HT-29 (cell line): ENCODE measurements around the gene C14orf119. TPM values are rescaled to one million over a fixed set of nuclear protein-coding genes. Genes with fewer than 3 reads are reported as not detected.

Experiments used
- DNase-seq: peaks from one replicate; pipeline ENCODE4 v3.0.0-alpha.2; 2015; ENCODE audit warnings: low spot score
- total RNA-seq: library from RNA; depleted of rRNA; stranded (reverse); fragments of >200 nt; shearing (Covaris generic); gene quantifications from 2 replicates; pipeline ENCODE4 v1.2.3, GENCODE V29; 2014

C14orf119 gene
- total RNA-seq, 1 experiment from 2014 or later = 31.4 TPM

DNA sequence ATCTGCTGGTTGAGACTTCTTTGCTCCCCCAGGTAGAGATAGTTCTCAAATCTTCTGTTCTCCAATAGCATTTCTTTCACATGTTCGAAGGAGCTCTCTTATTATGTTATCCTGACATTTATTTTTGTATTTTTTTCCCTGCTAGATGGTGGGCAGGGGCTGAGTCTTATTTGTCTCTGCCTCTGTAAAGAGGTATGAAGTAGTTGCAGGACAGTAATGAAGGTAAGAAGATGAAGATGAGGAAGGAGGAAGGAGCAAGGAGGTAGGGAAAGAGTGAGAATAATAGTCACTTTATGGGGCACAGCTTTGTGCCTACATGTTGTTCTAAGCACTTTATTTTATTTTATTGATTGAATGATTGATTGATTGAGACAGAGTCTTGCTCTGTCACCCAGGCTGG is 14.5 kb downstream of the C14orf119 start:
- no peak for DNase-seq

DNA sequence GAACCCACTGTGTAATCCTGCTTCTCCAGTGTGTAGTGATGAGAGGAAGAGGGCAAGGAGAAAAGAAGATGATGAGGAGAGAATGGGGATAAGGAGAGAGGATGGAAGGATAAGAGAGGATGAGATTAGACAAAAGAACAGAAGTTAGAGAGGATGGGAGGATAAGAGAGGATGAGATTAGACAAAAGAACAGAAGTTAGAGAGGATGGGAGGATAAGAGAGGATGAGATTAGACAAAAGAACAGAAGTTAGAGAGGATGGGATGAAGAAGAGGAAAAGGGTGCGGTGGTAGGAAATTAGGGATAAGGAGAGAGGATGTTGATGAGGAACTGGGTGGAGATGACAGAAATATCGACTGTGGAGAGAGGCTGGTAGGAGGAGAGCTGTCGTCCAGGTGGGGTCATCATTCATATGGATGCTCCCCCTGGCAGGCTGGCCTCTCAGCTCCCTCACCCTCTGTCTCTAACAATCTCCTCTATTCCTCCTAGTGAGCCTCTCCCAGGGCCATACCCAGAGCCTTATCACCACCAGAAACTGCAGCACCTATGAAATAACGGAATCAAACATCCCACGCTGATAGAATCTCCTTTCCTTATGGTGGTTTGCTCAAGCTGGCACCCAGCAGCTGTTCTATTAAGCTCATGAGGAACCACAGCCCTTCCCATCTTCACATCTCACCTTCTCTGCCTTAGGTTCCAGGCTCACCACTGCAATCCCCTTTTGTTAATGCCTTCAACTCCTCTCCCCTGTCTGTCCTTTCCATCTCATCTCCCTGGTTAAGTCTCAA is 15.5 kb downstream of the C14orf119 start:
- DNase-seq = no peak

DNA sequence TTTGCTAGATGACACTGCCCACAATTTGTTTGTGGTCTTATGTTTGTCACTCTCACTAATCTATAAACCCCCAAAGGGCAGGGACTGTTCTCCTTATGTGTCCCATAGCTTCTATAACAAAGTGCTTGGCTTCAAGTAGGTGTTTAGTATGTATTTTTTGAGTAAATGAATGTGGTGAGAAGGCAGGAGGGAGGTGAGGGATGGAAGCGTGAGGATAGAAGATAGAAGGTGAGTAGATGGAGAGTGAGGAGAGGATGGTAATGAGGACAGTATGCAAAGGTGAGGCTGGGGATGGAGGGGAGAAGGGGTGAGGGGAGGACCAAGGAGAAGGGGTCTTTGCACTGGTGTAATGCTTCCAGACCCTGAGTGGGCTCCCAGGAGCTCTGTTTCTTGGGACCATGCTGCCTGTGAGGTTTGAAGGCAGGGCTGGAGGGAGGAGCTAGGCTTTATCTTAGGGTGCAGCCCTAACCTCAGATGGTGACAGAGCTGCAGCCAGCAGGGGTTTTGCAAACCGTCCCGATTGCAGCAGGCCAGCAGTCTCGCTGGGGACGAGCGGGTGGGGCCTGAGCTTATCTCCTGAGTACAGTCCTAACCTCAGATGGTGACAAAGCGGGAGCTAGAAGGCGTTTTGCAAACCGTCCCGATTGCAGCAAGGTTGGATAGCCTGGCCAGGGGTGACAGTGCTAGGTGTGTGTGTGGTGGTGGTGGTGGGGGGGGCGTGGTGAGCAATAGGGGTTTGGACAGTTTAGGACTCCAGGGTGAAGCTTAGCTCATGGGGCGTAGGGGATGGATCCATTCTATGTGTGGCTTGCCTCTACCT is 17.3 kb downstream of the C14orf119 start:
- DNase-seq = no peak

DNA sequence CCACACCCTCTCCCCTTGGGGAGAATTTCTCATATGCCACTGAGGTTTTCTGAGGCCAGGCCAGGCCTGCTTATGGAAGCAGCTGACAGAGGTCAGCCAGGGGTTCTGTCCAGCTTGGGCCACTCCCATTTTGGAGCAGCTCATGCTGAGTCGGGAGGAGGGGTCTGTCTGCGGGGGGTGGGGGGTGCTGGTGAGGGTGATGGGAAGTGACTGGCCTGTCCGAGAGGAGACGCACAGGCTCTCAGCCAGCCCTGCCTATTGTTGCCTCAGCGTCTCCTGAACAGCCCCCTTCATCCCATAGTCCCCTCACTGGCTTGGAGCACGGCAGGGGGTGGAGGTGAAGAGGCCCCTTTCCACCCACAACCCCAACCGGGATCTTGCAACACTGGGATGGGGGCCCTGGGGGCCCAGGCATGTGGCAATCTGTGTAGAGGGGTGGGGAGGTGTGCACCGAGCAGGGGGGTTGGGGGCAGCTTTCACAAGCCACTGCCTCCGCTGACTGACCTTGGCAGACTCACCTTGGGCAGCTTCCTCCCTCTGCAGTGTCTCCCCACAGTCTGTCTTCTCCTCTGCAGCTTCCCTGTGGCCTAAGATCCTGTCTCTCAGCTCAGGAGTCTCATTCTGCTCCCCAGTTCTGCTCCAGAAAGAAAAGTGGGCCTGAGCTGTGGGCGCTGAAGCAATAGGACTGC is 18.3 kb downstream of the C14orf119 start:
- DNase-seq = no peak

DNA sequence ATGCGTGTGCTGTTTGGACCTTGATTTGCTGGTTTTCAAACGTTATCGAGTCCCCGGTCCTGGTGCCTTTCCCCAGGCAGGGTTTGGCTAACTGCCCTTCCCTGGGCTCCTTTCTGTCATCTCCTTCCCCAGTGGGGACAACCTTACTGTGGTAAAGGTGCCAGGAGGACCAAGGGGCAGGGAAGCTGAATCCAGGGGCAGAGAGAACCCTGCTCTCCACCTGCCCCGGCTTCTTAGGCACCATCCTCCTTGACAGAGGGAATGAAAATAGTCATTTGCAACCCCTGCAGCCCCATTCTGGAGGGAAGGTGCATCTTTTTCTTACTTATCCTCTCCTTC is 18.8 kb downstream of the C14orf119 start:
- no peak for DNase-seq

DNA sequence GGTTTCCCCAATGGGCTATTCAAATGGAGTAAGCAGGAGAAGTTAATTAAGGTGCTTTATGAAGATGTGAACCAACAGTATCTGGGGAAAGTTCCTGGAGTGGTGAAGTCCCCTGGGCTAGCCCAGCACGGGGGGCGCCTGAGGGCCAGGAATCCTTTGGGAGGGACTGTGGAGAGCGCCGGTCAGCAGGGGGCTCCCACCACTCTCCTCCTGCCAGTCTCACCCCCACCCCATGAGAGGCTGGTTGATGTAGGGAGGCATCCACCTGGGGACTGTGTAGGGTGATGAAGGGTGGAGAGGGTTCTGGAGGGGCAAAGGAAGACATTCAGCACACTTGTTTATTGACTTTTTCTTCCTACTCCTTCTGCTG is 19.3 kb downstream of the C14orf119 start:
- DNase-seq = no peak

DNA sequence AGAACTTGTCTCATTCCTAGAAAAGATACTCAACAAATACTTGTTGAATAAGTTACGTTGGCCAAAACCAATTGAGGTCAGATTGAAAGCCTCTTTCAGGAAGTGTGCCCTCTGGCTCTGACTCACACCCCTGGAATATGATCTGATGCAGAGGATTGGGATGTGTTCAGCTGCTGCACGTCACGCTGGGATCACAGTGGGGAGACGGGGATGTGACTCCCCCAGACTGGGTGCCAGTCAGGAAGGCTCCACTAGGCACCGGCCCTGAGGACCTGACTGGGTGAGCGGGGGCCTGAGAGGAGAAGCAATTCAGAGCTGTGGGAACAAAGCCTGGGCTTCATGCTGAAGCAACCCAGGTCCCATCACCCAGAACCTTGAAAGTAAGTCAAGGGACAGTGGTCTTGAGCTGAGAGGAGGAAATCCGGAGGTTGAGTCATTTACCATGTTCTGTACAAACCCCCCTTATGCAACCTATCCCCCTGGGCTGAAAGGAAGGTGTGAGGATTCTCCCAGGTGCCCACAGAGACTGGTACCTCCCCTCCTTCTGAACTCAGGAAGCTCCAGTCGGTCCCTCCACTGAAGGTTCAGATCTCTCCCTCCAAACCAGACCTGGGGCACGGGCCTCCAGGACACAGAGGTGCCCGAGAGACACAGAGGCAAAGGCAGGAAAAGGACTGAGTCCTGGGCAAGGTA is 19.9 kb downstream of the C14orf119 start:
- no peak for DNase-seq

DNA sequence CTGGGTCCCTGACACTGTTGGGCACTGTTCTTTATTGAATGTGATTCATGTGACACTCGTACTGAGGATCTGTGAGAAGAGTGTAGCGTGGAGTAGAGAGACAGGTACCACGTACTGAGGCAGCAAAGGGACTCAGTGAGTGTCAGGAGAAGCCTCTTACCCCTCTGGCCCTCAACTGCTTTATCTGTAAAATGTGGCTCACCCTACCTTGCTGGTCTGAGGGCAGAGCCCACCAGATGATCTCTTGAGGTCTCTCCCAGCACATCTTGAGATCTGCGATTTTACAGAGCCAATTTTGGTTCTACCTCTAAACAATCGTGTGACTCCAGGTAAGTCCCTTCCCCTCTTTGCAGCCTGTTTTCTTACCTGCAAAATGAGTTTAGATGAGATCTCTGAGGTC is 20.6 kb downstream of the C14orf119 start:
- no peak for DNase-seq

DNA sequence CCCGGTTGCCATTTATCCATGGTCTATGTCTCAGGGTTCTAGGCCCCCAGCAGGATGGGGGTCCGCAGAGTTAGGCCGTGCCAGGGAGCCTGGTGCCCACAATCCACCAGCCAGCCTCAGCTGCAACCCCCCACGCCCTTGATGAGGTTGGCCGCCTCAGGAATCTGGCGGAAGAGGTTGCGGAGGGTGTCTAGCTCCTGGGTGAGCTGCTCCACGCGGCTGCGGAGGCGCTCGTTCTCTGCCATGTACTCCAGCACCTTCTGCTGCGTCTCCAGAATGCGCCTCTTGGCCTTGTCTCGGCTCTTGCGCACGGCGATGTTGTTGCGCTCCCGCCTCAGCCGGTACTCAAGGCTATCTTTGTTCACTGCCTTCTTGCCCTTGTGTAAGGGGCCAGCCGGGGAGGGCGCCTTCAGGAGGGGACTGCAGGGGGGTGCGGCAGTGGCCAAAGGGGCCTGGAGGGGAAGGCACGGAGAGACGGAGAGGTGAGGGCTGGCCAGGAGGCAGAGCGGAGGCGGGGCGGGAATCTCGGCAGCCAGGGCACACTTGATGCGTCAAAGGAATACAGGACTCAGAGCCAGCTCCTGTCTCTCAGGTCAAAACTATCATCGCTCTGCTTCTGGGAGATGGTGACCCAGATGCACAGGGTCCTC is 22.2 kb downstream of the C14orf119 start:
- no peak for DNase-seq

DNA sequence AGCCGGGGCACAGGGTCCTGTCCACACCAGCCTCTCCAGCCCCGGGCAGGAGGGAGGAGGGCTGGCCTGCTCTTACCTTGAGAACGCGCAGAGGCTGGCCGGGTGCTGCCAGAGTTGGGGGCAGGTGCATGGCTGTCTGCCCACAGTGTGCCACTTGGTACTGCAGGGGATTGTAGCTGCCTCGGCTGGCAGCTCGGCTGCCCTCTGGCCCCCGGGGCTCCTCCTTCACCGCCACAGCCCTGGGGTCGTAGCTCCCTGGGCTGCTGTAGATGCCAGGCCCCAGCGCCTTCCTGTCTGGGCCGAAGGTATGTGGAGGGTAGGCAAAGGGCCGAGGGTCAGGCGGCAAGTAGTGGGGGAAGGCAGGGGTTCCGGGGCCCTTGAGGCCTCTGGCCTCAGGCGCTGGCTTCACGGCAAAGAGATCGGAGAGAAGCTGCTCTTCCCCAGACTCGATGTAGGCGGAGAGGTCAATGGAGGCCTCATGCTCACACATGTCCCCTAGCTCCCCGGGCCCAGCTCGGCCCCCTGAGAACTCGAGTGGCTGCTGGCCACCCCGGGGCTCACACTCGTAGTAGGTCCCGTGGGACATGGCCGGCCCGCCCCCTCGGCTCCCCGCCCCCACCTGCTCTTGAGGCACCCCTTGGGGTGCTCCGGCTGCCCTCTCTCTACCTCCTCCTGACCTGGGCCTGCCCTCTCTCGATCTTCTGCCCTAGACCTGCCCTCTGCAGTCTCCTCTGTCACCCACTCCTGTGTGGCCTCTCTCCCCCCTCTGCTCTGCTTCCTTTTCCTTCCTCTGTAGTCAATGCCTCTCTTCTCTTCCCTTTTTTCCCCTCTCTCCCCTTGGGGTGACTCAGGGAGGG is 23.4 kb downstream of the C14orf119 start, which contains the start of gene CEBPE:
TSS of gene CEBPE (minus strand) at position 750 of the 857 bp plus-strand sequence. CDS start at position 586, 164 bp downstream.
- DNase-seq = no peak

DNA sequence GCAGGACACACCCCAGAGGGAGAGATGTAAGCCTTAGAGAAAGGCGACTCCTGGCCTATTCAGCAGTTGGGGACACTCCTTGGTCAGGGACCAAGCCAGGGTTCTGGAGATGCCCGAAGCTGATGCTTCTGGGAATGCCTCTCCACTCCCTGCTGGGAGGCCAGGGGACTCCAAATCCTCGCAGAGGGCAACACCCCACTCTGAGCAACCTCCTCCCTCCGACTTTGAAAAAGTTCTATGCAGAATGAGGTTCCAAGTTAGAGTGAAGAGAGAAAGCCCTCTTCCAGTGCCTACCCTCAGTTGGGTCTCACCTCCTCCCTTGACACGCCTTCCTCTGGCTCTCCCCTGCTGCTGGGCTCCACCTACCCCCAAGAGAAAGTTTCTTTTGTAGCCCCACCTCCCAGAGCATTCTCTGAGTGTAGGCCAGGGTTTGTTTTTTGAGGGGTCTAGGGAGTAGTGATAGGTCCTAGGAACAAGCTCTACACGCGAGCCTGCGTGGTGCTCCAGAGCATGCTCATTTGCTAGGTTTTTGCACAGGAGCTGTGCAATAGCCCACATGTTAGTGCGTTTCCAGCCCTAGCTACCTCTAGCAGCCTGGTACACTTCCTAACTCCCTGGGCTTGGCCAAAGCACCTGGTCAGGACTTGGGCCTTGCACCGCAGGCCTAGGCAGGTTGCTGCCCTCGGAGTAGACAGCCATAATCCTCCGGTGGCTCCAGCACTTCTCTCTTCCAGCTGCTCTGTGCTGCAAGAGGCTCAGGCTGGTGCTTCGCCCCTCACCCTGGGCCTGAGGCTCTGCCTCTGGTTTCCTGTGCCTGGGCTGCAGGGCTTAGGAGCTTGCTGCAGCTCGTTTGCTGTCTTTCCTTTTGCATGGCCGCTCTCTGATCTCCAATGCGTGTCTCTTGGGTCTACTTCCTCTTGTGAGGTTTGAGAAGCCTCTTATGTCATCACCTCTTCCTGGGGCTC is 24.3 kb downstream of the C14orf119 start:
- no peak for DNase-seq

DNA sequence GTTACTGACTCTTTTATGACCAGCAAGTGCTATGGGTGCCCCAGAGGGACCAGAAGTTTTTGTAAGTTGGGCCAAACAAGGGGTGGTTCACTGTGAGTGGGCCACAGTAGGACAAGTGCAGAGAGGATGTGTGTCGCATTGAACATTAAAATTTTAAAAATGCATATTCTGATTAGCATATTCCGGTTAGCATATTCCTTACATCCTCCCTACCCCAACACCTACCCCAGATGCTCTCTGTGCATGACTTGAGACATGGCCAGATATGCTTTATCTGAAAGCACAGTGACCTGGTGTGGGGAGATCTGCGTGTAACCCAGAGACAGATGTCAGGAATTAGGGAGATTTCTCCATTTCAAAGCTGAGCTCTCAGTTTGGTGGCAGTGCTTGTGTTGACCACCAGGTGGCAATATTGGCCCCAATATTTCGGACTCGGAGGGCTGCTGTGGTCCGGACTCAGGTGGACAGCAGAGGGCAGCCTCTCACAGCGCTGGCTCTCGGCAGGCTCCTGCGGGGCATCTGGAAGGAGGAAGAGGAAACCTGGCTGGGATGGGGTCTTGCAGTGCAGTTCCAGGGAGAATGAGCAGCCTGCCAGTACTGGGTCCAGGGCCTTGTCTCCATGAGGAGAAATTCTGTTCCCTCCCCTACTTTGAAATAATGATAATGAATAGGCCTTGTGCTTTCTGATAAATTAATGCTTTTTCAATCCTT is 25.4 kb downstream of the C14orf119 start:
- peak; percentile 78 for DNase-seq

DNA sequence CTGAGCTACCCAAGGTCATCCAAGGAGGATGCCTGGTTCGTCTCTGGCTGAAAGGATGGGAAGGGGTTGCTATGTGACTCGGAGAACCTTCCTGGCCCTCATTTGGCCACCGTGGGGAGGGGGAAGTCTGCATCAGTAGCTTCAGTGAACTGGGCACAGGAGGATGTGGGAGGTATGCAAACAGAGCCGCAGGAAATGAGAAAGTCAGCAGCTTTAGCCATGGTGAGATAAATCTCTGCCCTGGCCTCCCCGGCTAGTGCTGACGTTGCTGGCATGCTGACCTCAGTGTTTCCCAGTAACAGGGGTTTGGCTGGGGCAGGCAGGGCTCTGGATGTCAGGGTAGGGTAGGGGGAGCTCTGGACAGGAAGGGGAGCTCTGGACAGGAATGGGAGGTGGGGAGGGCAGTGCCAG is 26.1 kb downstream of the C14orf119 start:
- DNase-seq = no peak

DNA sequence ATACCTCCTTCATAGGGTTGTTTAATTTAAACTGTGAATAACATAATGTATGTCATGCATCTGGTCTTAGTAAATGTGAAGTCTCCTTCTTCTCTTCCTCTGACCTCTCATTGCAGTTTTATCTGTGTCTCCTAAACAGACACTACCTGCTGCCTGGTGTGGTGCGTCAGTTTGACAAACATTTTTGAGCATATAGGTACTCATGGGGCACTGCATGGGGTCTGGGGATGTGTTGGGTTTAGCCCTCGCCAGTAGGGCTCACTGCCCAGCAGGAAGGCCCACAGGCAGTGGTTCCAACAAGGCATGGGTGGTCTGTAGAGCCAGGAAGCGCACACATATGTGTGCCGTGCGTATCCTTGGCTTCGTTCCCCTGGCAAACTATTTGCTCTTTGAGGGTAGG is 26.8 kb downstream of the C14orf119 start:
- DNase-seq = no peak

DNA sequence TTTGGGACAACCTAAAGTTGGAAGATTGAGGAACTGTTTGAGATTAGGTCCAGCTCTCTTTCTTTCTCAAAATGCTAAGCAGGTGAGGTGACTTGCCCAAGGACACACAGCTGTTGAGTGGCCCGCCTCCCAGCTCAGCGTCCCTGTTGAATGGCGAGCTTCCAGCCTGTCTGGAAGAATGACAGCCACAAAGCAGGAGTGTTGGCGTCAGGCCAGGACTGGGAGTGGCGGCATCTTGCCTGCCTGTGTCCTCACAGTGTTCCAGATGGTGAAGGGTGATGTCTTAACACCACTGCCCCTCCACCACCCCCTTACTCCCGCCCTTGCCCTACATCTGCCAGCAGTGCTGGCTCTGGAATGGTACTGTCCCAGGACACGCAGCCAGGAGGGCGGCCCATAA is 28.1 kb downstream of the C14orf119 start:
- DNase-seq = peak; percentile 71

DNA sequence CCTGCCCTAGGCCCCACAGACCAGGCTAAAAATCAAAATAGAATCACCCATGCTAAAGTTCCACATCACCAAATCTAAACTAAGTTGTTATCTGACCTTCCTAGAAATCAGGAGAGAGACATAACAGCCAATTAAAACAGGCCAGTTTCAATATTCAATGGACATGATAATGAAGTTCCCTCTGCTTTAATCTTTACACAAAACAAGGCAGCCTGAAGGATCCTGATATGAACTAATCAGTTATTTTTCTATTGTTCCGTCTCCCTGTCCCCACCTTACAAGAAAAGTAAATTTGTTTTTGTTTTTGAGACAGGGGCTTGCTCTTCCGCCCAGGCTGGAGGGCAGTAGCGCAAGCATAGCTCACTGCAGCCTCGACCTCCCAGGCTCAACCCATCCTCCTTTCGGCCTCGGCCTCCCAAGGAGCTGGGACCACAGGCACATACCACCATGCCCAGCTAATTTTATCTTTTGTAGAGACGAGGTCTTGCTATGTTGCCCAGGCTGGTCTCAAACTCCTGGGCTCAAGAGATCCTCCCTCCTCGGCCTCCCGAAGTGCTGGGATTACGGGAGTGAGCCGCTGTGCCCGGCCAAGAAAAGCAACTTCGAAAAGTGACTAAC is 29.1 kb downstream of the C14orf119 start:
- no peak for DNase-seq

DNA sequence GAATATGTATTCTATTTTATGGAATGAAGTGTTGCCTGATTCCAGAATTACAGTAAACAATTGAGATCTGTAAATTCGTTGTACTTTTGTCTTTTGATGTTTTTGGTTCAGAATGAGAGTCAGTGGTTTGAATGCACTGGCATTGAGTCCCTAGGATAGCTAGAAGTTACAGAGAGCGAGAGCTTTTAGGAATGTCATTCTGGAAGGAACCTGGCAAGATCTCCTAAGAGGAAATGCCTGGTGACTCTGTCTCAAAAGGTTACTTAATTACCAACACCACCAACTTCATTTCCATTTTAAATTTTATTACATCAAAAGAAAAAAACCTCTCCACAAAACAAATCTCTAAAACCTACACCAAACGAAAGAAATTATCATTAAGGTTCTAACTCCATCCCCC is 29.7 kb downstream of the C14orf119 start:
- no peak for DNase-seq

DNA sequence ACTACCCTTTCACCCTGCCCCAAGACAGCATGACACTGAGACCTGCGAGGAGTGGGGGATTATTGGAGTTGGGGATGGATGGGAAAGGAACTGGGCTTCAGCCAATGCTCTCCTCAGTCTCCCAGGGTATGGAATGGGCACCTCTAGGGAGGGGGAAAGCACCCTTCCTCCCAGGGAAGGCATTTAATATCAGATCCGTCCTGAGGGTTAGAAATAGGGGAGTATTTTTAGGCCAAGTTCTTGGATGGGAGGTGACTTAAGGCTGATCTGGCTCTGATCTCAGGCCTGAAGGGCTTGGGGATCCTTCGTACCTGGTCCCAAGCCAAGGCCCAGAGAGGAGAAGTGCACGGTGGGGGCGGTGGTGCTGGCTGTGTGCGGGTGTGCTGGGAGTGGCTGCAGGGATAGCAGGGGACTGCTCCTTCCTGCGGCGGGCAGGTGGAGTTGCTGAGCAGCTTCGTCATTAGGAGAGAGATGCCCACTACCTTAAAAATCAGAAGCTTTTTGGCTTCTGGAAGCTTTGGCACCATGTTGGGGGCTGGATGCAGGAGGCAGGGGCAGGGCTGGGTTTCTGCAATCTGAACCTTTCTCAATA is 30.7 kb downstream of the C14orf119 start:
- DNase-seq = no peak
